Fibroblast of skin of right biceps (primary cell): ENCODE data around the gene FOS.

ENCODE experiments used
- DNase-seq: peaks from one replicate; pipeline ENCODE4 v3.0.0-alpha.2; 2013

Gene FOS

GRCh38 chr14:75322746-75323145, 44.1 kb downstream of the FOS start:
- no peak for DNase-seq

- peak; percentile 45 for DNase-seq
Measured at GRCh38 chr14:75323571-75323970, 44.9 kb downstream of the FOS start.

- DNase-seq, result no peak
Measured at GRCh38 chr14:75328558-75329155, 50.0 kb downstream of the FOS start.

- DNase-seq, result no peak
Measured at GRCh38 chr14:75329369-75329768, 50.7 kb downstream of the FOS start.

GRCh38 chr14:75331471-75331870, 52.8 kb downstream of the FOS start:
- no peak for DNase-seq
